NCI-H524 treated with DMSO at 0.1 percent for 48 hours (cell line): Measurements from ENCODE around the gene AOPEP.

Source experiments
- DNase-seq: peaks from one replicate; lab custom pipeline; 2025; lab: John Stamatoyannopoulos, UW

AOPEP gene

GRCh38 chr9:94896512-94896911 lies 170.0 kb downstream of the AOPEP start:
- no peak for DNase-seq

GRCh38 chr9:94899464-94900221 lies 173.1 kb downstream of the AOPEP start:
- DNase-seq = no peak

GRCh38 chr9:94900222-94901018 lies 173.9 kb downstream of the AOPEP start:
- no peak for DNase-seq

GRCh38 chr9:94901019-94901363 lies 174.5 kb downstream of the AOPEP start:
- DNase-seq = no peak

- no peak for DNase-seq
Observed at GRCh38 chr9:94903961-94904421, 177.5 kb downstream of the AOPEP start.

GRCh38 chr9:94904806-94905205 lies 178.3 kb downstream of the AOPEP start:
- no peak for DNase-seq

GRCh38 chr9:94905606-94906005 lies 179.1 kb downstream of the AOPEP start:
- DNase-seq = no peak

GRCh38 chr9:94906181-94906580 lies 179.7 kb downstream of the AOPEP start:
- no peak for DNase-seq

- no peak for DNase-seq
Observed at GRCh38 chr9:94906713-94907112, 180.2 kb downstream of the AOPEP start.

- no peak for DNase-seq
Observed at GRCh38 chr9:94907264-94907936, 180.9 kb downstream of the AOPEP start.

- DNase-seq = no peak
Observed at GRCh38 chr9:94908011-94908563, 181.6 kb downstream of the AOPEP start.

GRCh38 chr9:94908583-94909249 lies 182.2 kb downstream of the AOPEP start:
- DNase-seq = no peak

- no peak for DNase-seq
Observed at GRCh38 chr9:94909250-94909894, 182.9 kb downstream of the AOPEP start.

GRCh38 chr9:94909965-94910730 lies 183.6 kb downstream of the AOPEP start:
- DNase-seq = no peak

- DNase-seq = no peak
Observed at GRCh38 chr9:94911211-94911610, 184.7 kb downstream of the AOPEP start.

GRCh38 chr9:94911986-94912635 lies 185.6 kb downstream of the AOPEP start:
- no peak for DNase-seq

GRCh38 chr9:94912700-94913249 lies 186.3 kb downstream of the AOPEP start:
- no peak for DNase-seq

GRCh38 chr9:94913550-94913949 lies 187.1 kb downstream of the AOPEP start:
- DNase-seq = no peak
